ENCODE data around the gene LIPC.

The LIPC gene

DNA sequence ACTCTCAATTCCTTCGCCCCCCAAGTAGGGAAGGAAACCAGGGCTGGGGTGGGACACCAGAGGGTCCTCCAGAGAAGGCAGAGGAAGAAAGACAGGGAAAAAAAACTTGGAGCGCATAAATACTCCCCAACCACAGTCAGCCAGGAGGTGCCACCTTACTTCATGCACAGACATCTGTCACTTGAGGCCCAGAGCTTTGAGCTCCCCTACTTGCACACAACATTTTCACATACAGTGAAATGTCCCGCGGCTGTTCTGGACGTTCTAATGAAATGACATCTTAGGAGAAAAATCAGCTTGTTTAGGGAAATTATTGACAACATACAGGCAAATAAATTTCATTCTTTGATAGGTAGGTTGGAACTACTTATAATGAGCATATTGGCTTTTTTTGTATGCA, 113.0 kb downstream of the LIPC start:
- no peak for DNase-seq

DNA sequence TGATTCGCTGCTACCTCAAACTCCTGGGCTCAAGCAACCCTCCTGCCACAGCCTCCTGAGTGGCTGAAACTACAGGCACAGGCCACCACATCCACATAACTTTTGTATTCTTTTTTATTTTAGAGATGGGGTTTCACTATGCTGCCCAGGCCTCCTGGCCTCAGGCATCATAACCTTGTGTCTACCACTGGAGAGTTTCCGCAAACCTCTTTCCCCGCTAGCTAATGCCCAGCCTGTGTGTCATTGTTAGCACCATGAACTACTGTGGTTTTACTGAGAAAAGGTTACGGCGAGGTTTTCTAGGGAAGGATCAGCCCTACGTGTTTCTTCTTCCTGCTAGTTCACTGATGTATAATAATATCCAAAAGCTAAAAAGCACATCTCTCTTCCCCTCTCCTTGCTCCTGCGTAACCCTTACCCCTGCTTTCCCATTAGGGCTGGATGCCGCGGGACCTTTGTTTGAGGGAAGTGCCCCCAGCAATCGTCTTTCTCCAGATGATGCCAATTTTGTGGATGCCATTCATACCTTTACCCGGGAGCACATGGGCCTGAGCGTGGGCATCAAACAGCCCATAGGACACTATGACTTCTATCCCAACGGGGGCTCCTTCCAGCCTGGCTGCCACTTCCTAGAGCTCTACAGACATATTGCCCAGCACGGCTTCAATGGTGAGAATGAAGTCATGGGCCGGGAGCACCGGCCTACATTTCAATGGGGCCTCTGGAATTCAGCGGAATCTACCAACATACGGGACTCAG, 113.7 kb downstream of the LIPC start:
- DNase-seq: no peak

DNA sequence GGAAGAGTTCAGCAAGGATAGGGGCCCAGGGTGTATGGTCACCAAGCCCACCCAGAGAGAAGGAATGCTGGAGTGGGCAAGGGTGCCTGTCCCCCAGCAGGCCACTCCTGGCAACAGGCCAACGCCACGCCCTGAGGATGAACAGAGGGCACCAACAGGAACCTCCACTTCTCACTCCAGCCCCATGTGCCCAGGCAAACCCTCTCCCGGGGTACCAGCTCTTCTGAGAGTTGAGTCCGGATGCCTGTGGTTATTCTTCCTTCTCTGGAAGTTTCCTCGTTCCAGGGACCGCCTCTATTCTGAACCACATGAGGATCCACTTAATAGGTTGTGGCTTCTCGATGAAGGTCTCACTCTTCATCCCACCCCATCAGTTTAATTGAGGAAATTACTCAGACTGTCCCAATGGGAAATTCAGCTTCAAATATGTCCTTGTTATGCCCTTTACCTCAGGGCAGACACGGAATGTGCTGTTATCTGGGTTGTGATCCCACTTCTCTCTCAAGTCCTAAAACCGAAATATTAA, 114.3 kb downstream of the LIPC start:
- DNase-seq: no peak

DNA sequence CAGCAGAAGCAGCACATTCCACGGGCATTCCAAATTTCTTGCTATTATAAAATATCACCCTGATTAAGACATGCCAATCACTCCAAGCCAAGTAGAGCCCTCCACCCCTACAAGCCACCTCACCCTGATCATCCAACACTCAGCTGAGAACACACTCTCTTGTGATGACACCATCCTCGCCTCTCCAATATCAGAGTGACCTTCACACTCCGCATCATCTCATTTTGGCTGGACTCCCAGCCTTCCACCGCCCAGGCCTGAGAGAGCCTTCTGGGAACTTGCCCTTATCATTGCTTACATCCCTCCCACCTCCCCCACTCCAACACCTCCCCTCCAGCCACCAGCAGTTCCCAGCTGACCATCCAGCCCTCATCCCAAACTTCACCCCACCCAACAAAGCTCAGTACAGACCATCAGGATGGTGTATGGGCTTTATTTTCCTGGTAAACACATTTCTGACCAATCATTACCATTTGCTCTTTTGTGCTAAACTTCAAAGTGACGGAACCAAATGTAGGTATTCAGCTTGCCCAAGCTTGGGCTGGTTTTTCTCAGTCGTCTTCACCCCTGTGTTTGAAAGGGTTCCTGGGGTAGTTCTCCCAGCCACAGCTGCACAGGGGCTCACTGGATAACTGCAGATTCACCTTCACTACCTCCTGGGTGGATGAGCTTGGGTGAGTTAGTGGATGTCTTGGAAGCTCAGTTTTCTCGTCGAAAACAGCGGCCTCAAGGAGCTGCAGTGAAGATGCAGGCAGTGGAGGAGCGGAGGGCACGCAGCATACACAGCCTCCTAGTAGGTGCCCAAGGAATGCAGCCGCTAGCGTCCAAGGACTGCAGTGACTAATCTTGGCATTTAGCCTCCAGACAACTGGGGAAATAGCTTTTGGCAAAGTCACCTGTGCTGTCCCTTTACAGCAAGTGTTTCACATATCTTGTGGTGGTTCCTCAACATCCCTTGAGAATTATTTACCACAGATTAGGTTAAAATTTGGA, 115.1 kb downstream of the LIPC start:
- DNase-seq: no peak

DNA sequence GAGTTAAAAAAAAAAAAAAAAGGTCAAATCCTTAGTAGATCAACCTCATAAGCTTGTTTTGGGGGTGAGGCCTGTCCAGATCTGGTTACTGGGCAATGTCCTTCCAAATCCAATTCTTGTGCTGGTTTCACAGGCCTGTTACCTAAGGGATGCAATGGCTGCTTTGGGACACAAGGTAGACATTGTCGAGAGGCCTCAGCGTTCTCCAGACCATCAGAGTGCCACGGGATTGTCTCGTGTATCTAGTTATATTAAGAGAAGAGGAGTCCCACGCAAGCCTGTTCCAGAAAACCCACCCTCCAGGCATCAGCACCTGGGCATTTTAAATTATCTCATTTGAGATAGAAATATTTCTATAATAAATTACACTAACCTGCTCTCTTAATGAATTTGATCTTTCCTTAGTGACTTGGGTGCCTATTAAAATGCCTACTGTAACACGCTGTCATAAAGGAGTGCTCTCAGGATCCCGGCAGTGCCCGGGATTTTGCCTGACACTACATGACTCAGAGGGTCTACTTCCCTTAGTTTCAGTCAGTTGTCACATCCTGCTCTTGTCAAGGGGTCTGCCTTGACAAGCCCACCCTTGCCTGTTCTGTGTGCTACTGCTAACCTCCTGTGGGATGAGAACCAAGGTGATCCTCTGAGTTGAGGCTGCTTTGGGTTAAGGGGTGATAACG, 116.0 kb downstream of the LIPC start:
- DNase-seq: no peak

DNA sequence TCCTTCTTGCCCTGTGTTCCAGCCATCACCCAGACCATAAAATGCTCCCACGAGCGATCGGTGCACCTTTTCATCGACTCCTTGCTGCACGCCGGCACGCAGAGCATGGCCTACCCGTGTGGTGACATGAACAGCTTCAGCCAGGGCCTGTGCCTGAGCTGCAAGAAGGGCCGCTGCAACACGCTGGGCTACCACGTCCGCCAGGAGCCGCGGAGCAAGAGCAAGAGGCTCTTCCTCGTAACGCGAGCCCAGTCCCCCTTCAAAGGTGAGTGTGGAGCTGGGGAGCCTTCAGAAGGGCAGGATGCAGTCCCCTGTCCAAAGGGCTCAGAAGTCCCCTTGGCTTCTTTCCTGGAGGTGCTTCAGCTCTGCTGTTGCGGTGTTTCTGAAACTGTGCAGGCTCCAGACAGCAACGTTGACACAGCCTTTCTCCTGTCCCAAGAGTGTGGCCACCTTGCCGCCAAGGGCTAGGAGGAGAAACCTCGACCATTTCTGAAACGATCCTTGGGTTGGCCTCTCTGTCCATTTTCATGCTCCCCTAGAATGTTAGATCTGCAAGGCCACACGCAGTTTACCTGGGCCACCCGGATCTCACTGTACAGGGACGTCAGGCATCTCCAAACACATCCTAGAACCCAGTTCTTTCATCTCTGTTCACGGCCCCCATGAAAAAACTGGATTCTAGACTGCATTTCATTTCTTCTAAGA, 116.7 kb downstream of the LIPC start:
- no peak for DNase-seq

DNA sequence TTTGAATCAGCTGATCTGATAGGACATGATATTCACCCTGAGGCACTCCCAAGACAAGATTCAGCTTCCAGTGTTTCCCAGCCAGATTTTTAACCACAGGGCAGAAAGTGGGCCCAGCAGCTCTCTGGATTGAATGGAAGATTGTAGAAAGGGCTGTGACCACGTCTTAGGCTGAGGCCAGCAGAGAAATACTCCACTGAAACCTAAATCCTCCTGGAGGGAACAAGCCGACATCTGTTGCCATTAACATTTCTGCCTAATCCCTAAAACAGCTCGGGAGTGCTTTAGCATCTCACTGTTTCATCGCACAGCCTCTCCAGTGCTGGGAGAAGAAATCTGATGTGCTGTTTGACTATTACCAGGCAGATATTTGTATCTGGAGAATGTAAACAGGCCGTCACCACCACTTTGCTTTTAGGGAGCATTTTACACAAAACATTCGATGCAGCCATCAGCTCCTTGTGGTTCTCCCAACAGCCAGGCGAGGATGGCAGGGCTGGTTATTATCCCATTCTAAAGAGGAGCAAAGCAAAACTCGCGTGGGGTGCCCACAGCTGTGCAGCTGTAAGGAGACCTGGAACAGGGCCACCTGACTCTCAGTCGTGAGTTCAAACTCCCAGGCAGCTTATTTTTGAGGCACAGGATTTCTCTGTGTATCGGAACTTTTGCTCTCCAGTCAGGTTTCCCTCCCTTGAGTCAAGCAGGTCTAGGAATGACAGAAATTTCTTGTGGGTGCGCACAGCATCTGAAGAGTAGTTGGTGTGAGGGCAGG, 117.4 kb downstream of the LIPC start:
- DNase-seq: no peak

DNA sequence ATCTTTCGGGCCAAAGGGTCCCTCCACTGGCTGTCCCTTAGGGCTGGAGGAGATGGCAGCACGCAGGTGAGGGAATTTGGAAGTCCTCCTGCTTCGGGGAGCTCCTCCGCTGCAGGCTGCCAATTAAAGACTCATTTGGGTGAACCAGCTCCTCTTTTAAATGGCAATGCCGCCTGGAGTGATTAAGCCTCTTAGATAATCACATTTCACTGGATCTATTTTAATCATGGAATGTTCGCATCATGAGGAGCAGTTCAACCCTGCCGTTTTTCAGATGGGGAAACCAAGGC, 117.9 kb downstream of the LIPC start:
- DNase-seq: no peak

DNA sequence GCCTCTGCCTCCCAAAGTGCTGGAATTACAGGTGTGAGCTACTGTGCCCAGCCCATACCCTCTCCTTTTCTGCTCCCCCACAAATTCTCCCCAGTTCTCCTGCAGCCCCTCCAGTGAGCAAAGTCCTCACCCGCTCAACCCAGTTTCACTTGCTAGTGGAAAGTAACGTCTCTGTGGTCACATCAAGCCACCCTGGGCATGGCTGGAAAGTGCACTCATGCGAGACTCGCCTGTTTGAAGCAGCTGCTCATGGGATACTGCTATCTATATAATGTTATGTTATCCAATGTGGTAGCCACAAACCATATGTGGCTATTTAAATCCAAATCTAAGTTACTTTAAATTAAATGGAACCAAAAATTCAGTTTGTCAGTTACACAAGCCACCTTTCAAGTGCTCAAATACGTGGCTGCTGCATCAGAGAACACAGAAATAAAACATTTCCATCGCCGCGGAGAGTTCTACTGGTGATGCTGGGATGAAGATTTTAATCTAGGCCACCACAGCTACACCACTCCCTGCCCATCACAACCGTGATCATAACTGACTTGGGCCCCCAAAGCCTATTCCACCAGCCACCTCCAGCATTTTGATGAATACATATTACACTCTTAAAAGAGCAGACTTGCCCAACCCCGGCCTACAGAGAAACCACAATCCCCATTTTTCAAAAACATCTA, 119.4 kb downstream of the LIPC start:
- DNase-seq: no peak

DNA sequence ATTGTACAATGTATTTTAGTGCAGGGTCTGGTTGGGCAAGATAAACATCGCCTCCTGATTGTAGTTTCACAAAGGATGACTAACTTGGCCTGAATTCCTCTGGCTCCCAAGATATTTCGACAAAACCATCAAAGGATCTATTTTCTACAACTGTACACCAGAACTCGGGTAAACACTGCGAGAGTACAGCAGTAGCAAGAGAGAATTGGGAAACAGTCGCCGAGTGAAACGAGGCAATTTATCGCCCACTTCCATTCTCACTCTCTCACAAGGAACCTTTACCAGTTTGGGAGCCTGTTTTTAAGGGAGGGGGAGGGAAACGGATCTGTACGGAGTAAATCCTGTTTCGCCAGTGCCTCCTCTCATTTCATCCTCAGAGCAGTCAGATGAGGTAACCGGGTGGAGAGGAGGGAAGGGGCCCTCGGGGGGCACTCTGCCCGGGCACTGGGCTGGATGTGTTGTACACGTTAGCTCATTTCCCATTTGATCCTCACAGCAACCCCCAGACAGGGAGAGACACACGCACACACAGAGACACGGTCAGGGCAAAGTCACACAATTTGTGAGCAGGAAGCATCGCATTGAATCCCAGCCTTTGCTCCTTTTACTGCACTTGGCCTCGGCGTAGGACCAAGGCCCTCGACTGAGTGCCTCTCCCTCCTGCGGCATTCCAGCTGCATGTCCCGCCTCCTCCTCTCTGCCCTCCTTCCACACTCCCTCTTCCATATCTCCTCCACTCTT, 120.1 kb downstream of the LIPC start:
- no peak for DNase-seq

DNA sequence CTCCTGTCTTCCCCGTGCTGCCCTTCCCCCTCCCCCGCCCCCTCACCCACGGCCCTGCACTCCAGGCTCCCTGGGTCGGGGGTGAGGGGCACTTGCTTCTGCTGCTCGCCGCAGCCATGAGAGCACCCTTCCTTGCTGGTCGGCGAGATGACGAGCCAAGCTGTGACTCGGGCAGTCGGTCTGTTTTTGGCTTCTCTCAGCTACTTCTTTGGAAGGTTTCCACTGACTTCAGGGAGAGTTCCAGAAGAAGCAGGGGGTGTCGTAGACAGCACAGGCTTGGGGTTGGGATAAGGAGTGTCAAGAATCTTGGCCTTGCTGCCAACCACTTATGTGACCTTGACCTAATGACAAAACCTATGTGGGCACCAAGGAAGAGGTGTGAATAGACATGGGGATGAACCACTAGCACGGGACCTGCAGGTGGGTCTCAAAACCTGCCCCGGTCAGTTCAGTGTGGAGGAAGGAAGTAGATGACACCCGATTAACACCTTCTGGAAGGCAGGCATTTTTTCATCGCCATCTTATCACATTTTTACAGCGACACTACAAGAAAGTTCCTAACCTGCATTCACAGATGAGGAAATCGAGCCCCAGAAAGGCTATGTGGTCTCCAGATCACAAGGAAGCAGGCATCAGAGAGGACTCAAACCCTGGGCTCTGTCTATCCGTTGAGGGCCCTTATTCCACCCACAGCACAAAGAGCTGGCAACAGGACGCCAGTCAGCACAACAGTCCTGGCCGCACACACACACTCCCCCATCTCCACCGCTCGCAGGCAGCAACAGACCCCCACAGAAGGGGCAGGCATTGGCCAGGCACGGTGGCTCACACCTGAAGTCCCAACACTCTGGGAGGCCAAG, 120.9 kb downstream of the LIPC start:
- no peak for DNase-seq

DNA sequence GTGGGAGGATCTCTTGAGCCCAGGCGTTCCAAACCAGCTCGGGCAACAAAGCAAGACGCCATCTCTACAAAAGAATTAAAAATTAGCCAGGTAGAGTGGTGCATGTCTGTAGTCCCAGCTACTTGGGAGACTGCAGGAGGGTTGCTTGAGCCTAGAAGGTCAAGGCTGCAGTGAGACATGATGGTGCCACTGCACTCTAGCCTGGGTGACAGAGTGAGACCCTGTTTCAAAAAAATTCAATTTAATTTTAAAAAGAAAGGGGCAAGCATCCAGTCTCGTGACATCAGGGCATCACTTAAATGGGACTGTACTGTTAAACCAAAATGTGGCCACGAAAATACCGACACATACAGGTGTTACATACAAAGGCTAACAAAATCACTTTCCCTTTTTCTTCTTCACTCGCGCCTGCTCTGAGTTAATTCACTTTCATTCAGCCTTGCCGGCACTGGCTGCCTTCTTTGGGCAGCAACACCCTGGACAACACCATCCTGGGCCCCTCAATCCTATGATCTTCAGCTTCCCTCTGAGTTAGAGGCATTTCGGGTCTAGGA, 121.7 kb downstream of the LIPC start:
- no peak for DNase-seq

DNA sequence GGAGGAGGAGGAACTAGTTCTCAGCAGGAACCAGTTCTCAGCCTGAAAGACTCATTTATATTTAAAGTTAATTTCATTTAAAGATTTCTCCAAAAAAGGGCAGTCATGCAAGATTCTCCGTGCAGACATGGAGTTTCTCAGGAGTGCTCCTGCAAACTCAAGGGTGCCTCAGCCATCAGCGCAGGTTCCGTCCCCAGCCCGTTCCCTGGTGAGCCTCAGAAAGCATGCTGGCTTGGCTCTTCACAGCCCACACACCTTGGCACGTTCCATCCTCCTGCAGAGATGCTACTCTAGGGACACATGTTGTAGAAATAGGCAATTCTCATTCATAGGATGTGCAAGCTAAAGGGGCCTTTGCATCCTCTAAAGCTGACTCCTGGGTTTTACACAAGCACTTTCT, 123.0 kb downstream of the LIPC start:
- no peak for DNase-seq

DNA sequence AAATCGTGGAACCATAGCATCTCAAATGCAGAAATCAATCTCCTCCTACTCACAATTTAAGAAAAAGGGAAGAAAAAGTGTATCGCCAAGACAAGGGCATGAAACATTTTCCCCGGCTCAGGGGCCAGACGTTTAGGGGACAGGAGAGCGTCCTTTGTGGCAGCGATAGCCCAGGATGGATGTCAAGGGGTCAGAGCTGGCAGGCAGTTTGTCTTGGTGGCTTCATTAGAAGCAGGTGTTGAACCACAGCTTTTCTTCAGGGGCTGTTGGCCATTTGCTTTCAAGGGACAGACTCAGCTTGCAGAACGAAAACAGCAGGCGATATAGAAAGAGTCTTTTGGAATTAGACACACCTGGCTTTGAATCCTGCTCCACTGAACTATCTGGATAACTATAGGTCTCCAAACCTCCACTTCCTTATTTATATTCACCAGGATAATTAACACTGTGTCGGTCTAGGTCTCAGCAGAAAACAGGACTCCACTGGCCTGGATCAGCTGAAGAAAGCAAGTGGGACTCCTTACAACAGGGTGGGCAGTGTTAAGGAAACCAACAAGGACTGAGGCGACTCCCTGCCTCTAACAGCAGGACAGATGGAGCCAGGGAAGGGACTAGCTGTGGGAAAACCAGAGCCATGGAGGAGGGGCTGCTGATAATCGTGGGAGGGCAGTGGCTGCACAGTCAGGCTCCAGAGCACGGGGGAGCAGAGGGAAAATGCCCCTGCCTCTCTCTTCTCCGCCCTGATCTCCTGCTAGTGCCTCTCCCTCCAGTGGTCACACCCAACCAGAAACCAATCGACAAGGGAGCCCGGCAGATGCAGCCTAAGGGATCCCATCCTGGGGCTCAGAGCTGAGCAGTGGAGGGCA, 123.6 kb downstream of the LIPC start:
- DNase-seq: no peak

DNA sequence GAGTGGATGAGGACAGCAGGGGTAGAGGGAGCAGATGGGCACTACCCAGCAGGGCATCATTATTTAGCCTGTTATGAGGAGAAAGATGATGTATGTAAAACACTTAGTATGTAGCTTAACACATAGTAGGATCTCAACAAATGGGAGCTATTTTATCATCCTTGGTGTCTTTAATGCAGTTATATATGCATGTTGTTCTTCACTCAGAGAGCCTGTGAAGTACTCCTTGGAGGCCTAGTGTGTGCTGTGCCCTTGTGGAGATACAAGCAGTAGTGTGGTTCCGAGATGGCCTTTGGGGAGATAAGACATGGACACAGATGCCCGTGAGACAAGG, 124.2 kb downstream of the LIPC start:
- no peak for DNase-seq

DNA sequence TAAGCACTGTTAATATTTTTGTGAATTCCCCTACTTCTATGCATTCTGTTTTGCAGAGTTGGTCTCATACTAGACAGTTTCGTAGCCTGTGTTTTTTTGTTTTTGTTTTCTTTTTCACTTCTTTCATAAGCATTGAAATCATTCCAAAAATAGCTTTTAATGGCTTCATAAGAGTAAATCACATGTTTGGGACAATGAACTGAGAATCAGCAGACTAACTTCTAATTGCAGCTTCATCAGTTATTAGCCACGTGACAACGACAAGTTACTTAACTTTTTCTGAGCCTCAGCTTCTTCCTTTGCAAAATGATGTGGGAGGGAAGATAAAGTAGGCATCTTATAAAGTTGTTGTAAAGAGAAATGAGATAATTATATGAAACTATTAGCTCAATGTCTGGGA, 124.8 kb downstream of the LIPC start:
- DNase-seq: no peak

DNA sequence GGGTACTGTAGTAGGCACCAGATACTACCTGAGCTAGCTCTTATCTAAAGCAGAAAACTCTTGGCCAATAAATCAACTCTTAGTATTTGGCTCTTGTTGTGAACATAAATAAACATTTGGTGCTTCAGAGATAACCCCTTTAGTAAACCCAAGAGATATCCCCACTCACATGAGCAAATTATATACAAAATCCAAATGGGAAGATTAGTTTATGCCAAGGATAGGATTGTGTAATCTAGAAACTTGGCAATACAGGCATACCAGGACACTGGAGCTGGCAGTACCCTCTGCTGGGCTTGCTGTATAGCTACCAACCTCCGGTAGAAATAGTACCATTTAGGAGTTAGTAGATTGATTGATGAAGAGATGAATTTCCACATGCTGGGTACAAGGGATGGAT, 127.0 kb downstream of the LIPC start:
- no peak for DNase-seq

DNA sequence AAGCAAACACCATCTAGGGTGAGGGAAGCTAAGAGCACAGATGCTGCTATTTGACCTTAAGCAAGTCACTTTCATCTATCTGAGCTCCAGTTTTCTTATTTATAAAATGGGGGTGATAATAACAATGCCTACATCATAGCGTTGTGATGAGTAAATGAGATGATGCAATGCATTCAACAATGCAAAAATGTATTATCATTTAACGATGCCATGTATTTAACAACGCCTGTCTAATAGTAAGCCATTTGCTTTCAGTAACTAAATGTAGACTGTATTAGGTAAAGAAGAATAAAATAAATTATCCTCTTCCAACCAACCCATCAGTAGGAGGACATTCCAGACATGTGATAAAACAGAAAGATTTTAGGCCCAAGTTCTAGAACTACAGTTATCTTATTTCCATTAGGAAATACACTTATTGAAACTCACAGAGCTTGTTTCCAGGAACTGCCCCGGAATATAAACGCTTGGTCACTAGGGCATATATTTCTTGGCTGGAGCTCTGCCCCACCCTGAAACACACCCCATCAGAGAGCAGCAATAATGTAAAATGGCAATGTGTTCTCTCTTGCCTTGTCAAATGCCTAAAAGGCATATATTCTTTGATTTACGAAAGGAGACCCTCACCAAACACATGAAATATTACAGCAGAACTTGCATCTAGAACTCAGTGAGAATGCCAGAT, 128.3 kb downstream of the LIPC start:
- DNase-seq: no peak

All from stimulated activated CD4-positive, alpha-beta T cell treated with anti-CD3 and anti-CD28 coated beads, Interleukin-12 subunit alpha, Interleukin-12 subunit beta, amount 100 ng/mL, for 4 hours (primary cell).